Measurements from ENCODE around the gene CLSTN1.
A peak's percentile ranks its signal among the peaks of the same experiment; 100 is the strongest.
"Not testable (repeated sequence)": the region's sequence is repeated elsewhere in the genome, so short reads cannot be mapped to it uniquely, and the experiment has no call there.

Gene CLSTN1

DNA sequence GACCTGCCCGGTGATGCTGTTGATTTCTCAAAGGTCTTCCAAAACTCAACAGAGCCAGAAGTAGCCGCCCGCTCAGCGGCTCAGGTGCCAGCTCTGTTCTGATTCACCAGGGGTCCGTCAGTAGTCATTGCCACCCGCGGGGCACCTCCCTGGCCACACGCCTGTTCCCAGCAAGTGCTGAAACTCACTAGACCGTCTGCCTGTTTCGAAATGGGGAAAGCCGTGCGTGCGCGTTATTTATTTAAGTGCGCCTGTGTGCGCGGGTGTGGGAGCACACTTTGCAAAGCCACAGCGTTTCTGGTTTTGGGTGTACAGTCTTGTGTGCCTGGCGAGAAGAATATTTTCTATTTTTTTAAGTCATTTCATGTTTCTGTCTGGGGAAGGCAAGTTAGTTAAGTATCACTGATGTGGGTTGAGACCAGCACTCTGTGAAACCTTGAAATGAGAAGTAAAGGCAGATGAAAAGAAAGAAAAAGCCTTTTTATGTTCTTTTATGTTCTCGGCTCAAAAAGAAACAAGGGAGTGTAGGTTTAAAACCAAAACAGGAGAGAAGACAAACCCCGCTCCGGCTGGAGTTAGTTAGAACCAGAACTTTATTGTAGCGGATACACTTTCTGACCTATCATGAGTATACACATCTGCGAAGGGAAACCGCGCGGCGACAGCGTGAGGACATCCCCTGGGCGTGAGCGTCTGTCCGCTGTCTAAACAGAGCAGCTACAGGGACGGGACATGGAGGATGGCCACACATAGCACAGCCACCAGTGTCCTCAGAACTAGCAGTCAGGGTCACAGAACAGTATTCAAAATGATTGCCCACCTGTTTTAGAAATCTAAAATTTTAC, 95.1 kb downstream of the CLSTN1 start:
- DNase-seq, result no peak

DNA sequence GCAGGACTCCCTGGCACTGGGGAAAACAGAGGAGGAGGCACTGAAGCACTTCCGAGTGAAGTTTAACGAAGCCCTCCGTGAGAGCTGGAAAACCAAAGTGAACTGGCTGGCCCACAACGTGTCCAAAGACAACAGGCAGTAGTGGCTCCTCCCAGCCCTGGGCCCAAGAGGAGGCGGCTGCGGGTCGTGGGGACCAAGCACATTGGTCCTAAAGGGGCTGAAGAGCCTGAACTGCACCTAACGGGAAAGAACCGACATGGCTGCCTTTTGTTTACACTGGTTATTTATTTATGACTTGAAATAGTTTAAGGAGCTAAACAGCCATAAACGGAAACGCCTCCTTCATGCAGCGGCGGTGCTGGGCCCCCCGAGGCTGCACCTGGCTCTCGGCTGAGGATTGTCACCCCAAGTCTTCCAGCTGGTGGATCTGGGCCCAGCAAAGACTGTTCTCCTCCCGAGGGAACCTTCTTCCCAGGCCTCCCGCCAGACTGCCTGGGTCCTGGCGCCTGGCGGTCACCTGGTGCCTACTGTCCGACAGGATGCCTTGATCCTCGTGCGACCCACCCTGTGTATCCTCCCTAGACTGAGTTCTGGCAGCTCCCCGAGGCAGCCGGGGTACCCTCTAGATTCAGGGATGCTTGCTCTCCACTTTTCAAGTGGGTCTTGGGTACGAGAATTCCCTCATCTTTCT, 96.7 kb downstream of the CLSTN1 start:
- DNase-seq, result no peak

DNA sequence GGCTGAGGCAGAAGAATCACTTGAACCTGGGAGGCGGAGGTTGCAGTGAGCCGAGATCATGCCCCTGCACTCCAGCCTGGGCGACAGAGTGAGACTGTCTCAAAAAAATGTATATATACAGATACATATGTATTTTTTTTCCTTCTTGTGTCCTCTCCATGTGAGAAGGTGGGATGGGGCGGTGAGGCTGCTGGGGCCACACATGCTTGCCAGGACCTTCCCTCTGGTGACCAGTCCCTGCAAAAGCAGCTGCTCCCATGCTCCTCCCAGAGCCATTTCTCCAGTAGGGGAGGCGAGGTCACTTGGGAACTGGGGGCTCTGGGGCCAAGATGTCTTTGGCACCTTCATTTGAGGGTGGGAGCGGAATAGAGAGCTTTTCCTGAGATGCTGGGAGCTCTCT, 97.4 kb downstream of the CLSTN1 start:
- no peak for DNase-seq

DNA sequence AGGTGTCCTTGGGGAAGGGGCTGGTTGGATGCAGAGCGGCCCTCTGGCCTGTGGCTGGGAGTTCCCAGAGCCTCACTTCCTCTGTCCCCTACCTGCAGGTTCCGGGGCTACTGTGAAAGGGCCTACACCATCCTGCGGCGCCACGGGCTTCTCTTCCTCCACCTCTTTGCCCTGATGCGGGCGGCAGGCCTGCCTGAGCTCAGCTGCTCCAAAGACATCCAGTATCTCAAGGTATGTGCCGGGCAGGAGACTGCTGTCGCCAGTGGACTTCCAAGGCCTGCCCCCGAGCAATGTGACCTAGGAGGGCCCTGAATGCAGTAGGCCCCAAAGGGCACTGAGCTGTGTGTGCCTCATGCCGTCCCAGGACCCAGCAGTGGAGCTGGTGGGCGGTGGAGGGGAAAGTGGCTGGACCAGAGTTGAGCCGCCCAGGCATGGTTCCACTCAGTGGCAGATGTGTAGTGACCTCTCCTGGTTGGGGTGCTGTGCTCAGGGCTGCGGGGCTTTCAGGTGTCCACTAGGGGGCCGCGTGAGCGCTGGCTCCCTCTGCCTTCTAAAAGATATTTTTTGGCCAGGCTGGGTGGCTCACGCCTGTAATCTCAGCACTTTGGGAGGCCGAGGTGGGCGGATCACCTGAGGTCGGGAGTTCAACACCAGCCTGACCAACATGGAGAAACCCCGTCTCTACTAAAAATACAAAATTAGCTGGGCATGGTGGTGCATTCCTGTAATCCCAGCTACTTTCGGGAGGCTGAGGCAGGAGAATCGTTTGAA, 98.9 kb downstream of the CLSTN1 start:
- DNase-seq, result no peak

DNA sequence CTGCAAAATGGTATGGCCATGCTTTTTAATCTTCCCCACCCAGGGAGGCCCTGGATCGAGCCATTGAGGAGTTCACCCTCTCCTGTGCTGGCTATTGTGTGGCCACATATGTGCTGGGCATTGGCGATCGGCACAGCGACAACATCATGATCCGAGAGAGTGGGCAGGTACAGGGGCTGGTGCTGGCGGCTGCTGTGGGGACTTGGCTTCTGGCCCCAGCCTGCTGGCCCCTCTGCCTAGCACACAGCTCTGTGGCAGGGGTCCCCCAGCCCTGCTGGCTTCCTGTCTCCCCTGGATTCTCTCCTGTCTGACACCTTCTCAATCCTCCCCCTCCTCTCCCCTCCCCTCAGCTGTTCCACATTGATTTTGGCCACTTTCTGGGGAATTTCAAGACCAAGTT, 99.8 kb downstream of the CLSTN1 start:
- no peak for DNase-seq

DNA sequence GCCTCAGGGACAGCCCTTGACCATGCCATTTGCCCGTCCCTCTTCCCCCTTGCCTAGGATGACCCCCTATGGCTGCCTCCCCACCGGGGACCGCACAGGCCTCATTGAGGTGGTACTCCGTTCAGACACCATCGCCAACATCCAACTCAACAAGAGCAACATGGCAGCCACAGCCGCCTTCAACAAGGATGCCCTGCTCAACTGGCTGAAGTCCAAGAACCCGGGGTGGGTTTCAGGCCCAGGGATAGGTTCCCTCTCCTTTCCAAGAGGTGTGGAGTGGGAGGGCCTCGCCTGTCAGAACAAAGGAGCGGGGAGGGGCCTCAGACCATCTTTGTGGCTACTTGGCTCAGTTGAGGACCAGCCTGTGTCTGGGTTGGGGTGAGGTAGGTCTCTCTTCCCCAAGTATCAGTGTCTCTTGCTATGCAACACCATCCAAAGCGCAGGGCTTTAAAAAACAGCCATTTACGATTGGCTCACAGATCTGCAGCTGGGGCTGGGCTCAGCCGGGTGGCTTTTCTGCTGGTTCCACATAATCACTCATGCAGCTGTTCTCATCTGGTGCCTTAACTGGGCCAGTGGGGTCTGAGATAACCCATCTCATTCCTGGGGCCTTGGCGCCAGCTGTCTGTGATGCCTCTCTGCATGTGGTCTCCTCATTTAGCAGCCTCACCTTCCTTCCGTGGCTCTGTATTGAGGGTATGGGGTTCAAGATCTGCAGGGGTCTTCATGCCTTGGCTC, 100.5 kb downstream of the CLSTN1 start:
- DNase-seq, result no peak

DNA sequence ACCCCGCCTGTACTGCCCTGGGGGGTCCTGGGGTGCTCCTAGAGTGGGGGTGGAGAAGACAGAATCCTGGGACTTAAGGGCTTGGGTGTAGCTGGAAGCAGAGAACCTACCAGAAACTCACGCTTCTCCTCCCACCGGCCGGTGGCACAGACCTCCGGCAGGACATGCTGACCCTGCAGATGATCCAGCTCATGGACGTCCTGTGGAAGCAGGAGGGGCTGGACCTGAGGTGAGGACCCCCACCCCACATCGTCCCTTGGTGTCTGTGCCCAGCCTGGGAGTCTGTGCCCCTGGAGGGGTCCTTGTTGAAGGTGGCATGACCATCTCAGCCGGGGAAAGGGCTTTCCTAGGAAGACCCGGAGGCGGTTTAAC, 101.4 kb downstream of the CLSTN1 start:
- no peak for DNase-seq

DNA sequence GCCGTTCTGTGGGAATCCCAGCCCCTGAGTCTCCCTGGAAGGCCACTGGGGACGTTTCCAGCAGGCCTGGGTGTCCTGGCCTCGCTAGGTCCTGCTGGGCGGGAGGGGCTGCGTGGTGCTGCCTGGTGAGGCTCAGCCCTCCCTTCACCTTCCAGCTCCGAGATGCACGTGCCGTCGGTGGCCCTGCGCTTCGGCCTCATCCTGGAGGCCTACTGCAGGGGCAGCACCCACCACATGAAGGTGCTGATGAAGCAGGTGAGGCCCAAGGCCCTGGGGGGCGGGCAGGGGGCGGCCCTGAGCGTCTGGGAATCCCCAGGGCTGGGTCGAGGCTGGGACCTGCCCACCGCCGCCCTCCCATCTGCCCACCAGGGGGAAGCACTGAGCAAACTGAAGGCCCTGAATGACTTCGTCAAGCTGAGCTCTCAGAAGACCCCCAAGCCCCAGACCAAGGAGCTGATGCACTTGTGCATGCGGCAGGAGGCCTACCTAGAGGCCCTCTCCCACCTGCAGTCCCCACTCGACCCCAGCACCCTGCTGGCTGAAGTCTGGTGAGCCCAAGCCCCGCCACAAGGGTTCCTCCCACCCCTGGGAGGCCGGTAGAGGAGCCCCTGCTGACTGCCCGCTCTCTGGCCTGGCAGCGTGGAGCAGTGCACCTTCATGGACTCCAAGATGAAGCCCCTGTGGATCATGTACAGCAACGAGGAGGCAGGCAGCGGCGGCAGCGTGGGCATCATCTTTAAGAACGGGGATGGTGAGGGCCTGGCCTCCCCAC, 102.0 kb downstream of the CLSTN1 start:
- no peak for DNase-seq

DNA sequence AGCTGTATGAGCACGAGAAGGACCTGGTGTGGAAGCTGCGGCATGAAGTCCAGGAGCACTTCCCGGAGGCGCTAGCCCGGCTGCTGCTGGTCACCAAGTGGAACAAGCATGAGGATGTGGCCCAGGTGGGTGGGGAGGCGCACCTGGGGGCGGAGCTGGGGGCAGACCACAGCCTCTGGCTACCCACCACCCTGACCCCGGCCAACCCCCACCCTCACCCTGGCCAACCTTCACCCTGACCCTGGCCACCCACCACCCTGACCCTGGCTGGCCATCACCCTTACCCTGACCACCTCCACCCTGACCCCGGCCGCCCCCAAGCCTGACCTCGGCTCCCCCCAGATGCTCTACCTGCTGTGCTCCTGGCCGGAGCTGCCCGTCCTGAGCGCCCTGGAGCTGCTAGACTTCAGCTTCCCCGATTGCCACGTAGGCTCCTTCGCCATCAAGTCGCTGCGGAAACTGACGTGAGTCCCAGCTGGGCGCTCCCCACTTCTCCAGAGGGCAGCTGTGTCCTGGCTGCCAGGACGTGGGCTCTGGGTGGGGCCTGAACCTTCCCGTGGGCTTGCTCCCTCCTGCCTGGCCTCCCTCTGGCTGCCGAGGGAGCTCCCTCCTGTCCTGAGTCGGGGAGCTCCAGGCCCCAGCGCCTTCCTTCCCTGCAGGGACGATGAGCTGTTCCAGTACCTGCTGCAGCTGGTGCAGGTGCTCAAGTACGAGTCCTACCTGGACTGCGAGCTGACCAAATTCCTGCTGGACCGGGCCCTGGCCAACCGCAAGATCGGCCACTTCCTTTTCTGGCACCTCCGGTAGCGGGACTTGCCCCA, 102.8 kb downstream of the CLSTN1 start:
- DNase-seq, result no peak

DNA sequence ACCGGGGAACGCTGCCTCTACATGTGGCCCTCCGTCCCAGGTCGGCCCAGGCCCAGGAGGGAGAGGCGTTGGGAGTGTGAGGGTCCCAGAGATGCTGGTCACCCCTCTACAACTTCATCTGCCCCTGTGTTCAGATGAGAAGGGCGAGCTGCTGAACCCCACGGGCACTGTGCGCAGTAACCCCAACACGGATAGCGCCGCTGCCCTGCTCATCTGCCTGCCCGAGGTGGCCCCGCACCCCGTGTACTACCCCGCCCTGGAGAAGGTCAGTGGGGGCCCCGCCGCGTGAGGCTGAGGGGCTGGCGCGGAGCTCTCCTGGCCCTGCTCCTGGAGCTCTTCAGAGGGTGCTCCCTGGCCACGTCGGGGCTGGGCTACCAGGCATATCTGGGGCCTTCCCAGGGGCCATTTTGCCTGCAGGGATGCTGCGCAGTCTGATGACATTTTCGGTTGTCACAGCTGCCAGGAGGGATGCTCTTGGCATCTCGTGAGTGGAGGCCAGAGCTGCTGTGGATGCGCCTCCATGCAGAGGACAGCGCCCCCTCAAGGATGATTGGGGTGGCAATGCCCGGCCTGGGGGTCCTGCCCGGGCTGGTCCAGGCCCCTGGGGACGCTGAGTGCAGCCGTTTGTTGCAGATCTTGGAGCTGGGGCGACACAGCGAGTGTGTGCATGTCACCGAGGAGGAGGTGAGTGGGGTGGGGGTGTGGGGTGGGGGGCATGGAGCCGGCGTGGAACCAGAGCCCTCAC, 103.6 kb downstream of the CLSTN1 start:
- no peak for DNase-seq

DNA sequence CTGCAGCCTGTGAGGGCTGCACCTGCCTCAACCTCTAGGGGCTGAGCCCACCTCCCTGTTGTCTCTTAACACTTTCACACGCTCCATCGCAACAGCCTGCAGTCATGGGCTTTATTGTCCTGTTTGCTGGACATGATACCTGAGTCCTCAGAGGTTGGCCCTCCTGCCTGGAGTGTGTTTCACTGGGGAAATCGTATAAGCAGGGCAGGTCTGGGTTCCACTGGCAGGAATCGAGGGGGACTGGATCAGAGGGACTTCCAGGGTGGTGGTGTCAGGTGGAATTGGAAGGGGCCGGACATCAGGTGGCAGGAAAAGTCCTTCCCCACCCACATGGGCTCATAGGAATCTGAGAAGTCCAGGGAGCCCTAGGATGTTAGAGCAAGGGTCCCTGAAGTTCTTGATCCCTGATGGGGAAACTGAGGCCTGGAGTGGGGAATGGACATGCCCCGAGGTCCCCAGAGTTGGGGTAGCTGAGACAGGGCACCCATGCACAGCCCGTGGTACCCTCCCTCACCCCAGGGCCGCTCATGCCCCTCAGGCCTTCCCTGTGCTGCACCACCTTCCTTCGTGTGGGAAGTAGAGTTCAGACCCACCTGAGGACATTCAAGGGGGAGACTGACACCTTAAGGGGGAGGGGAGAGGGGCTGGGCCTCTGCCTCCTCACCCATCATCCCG, 105.6 kb downstream of the CLSTN1 start:
- DNase-seq, result no peak

DNA sequence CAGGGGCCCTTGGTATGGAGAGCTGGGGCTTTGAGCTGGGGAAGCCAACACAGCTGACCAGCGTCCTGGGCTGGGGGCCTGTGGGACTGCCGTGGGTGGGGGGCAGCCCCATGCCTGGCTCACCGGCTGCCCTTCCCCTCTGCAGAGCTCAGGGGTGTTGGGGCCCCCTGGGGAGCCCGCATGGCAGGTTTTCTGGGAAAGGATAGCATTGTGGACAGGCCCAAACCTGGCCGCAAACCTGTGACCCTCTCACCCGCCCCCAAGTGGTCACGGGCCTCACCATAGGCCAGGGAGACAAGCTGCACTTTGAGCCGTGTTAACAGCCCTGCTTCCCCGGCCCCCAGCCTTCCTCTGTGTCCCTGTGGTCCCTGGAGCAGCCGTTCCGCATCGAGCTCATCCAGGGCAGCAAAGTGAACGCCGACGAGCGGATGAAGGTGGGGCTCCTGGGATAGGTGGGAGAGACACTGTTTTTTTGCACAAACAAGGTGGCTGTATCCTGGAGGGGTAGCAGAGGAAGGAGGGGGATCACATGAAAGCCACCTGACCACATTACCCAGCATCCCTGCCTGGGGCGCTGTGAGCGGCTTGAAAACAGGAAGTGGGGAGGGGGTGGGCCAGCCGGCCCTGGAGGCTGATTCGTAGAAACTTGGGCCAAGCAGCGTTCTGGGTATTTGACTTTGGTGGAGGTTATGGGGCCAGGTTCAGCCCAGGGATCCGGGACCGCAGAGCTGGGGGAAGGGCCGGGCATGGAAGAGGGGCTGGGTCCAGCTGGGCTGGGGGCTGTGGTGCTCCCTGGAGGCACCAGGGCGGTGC, 106.4 kb downstream of the CLSTN1 start:
- DNase-seq, result peak; percentile 80

DNA sequence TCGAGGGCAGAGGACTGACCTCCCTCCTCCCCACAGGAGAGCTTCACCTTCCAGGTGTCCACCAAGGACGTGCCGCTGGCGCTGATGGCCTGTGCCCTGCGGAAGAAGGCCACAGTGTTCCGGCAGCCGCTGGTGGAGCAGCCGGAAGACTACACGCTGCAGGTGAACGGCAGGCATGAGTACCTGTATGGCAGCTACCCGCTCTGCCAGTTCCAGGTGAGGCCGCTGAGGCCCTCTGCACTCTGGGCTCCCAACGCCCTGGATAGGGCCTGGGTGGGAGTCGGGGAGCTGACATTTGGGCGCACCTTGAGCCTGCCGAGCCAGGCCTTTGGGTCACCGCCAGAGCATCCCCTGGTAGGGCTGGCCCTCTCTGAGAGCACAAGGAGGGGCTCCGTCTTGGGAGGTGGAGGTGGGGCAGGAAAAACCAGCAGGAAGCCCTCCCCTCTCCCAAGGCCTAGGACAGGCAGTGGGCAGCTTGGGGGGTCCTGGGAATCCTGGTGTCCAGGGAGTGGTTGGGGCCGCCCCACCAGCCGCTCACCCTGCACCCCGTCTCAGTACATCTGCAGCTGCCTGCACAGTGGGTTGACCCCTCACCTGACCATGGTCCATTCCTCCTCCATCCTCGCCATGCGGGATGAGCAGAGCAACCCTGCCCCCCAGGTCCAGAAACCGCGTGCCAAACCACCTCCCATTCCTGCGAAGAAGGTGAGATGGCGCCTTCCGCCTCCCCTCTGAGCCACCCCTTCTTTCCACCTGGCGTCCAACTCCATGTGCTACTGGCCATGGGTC, 107.2 kb downstream of the CLSTN1 start:
- no peak for DNase-seq

DNA sequence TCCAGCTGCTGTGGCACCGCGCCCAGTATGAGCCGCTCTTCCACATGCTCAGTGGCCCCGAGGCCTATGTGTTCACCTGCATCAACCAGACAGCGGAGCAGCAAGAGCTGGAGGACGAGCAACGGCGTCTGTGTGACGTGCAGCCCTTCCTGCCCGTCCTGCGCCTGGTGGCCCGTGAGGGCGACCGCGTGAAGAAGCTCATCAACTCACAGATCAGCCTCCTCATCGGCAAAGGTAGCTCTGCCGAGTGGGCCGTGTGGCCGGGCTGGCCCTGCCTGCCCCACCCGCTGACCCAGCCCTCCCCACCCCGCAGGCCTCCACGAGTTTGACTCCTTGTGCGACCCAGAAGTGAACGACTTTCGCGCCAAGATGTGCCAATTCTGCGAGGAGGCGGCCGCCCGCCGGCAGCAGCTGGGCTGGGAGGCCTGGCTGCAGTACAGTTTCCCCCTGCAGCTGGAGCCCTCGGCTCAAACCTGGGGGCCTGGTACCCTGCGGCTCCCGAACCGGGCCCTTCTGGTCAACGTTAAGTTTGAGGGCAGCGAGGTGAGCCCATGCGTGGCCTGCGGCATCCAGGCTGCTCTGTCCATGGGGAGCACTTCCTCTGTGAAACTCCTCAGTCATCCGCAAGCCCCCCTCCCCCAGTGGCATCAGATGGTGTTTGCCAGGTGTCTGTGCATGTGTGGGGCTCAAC, 108.1 kb downstream of the CLSTN1 start:
- no peak for DNase-seq

DNA sequence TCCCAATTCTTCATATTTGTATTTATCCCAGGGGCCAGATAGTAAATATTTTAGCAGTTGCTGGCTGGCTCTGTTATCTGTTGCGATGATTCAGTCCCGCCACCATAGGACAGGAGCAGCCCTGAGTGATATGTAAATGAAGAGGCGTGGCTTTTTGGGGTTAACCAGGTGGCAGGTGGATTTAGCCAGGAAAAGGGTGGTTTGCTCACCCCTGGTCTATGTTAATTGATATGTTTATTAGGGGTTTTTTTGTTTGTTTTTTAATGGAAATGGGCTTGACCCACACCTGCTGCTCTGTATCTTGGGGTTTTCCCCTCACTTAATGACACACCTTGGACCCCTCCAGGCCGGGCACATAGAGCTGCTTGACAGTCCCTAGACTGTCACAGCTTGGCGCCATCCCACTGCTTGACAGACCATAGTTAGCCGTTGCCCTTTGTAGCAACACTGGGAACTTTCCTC, 109.5 kb downstream of the CLSTN1 start:
- DNase-seq, result no peak

DNA sequence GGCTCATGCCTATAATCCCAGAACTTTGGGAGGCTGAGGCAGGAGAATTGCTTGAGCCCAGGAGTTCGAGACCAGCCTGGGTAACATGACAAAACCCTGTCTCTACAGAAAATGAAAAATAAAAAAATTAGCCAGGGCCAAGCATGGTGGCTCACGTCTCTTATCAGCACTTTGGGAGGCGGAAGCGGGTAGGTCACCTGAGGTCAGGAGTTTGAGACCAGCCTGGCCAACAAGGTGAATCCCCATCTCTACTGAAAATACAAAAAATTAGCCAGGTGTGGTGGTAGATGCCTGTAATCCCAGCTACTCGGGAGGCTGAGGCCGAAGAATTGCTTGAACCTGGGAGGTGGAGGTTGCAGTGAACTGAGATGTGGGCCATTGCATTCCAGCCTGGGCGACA, 111.0 kb downstream of the CLSTN1 start:
- DNase-seq, result not testable (repeated sequence)

DNA sequence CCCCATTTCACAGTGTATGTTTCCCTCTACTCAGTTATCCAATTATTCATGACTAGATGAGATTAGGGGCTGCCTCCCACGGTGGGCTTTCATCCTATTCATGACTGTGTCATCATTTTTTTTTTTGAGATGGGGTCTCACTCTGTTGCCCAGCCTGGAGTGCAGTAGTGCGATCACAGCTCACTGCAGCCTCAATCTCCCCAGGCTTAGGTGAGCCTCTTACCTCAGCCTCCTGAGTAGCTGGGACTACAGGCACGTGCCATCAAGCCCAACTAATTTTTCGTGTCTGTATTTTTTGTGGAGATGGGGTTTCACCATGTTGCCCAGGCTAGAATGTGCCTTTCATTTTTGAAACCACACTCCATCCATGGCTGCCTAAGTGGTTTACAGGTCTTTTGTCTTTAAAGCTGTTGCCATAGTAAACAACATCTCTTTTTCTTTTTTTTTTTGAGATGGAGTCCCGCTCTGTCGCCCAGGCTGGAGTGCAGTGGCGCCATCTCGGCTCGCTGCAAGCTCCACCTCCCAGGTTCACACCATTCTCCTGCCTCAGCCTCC, 112.2 kb downstream of the CLSTN1 start:
- no peak for DNase-seq
